ENCODE results near the gene DMC1.

GRCh38 chr22:38501797-38502672 lies 67.9 kb downstream of the DMC1 start:
- TF ChIP-seq CTCF (IDR thresholded peaks at IDR 0.05; ENCODE audit: low read depth, low read length) (no peak), EZH2phosphoT487 (IDR thresholded peaks at IDR 0.05; ENCODE audit: low read depth) (no peak)
